ENCODE measurements around the gene TEK. TPM values are rescaled to one million over a fixed set of nuclear protein-coding genes. Genes with fewer than 3 reads are reported as not detected.
"Not testable (repeated sequence)": the region's sequence is repeated elsewhere in the genome, so short reads cannot be mapped to it uniquely, and the experiment has no call there.

The TEK gene
- total RNA-seq, 1 donor, result 12.5 TPM

DNA sequence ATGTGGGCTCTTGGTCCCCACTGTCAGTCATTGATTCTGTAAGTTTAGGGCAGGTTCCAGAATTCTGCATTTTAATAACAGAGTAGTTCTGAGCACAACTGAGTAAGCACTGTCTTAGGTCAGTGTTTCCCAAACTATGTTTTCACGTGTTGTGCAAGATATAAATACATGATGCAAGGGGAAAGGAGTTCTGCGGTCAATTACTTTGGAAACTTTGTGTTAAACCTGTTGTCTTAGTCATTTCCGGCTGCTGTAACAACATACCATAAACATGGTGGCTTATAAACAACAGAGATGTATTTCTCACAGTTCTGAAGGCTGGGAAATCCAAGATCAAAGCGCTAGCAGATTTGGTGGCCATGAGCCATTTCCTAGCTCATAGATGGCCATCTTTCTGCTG lies 118.2 kb downstream of the TEK start:
- peak; percentile 94 for DNase-seq (ENCODE audit: low read depth)
- no peak overlapping the region for H3K4me3 ChIP-seq (ENCODE audit: low read depth, low read length)
- TF ChIP-seq, protein P1, sequence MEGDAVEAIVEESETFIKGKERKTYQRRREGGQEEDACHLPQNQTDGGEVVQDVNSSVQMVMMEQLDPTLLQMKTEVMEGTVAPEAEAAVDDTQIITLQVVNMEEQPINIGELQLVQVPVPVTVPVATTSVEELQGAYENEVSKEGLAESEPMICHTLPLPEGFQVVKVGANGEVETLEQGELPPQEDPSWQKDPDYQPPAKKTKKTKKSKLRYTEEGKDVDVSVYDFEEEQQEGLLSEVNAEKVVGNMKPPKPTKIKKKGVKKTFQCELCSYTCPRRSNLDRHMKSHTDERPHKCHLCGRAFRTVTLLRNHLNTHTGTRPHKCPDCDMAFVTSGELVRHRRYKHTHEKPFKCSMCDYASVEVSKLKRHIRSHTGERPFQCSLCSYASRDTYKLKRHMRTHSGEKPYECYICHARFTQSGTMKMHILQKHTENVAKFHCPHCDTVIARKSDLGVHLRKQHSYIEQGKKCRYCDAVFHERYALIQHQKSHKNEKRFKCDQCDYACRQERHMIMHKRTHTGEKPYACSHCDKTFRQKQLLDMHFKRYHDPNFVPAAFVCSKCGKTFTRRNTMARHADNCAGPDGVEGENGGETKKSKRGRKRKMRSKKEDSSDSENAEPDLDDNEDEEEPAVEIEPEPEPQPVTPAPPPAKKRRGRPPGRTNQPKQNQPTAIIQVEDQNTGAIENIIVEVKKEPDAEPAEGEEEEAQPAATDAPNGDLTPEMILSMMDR (IDR thresholded peaks at IDR 0.05; ENCODE audit: insufficient read depth, low read depth, low read length), result no peak

DNA sequence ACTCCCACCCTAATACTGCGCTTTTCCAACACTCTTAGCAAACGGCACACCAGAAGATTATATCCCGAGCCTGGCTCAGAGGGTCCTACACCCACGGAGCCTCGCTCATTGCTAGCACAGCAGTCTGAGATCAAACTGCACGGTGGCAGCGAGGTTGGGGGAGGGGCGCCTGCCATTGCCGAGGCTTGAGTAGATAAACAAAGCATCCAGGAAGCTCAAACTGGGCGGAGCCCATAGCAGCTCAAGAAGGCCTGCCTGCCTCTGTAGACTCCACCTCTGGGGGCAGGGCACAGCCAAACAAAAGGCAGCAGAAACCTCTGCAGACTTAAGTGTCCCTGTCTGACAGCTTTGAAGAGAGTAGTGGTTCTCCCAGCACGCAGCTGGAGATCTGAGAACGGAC lies 130.6 kb downstream of the TEK start:
- not testable (repeated sequence) for DNase-seq (ENCODE audit: low read depth)

DNA sequence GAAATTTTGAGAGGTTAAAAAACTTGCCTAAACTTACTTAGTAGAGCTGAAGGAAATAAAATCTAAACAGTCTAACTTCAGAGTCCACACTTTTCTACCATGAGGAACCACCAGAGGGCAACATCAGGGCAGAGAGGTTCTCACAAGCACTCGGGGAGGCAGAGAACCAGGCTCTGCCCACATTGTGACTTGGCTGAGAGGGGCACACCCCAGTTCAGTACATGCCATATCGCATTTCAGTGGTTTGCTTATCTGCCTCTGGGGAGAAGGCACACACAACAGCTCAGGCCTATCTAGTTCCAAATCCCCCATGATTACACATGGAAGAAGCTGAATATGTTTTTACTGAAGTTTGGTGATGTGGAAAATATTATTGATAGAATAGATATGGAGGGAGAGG lies 138.7 kb downstream of the TEK start:
- TF ChIP-seq, protein P1 (IDR thresholded peaks at IDR 0.05; ENCODE audit: insufficient read depth, low read depth, low read length), result peak; percentile 81
- peak; percentile 87 for DNase-seq (ENCODE audit: low read depth)
- H3K4me3 ChIP-seq (ENCODE audit: low read depth, low read length), result no peak overlapping the region

More for the DNA sequence above, 130.6 kb downstream of the TEK start:
- not testable (repeated sequence) for H3K4me3 ChIP-seq (ENCODE audit: low read depth, low read length)

DNA sequence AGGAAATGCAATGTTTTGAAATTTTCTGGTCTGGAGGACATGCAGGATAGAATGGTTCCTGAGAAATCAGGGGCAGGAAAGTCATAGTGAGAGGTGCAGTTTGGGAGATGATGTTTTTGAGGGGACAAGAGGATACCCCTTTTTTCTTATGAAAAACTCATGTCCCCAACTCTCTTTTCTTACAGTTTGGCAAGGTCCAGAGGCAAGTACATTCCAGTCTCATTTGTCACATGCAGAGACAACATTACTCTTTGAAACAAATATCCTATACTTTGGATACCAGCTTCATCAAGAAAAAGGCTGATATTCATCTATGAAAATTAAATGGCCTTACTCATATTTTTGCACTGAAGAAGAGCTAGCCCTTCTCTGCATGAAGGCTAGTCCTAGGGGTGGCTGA lies 139.7 kb downstream of the TEK start:
- H3K4me3 ChIP-seq (ENCODE audit: low read depth, low read length), result no peak overlapping the region
- DNase-seq (ENCODE audit: low read depth), result peak; percentile 5
- TF ChIP-seq, protein P1 (IDR thresholded peaks at IDR 0.05; ENCODE audit: insufficient read depth, low read depth, low read length), result no peak

DNA sequence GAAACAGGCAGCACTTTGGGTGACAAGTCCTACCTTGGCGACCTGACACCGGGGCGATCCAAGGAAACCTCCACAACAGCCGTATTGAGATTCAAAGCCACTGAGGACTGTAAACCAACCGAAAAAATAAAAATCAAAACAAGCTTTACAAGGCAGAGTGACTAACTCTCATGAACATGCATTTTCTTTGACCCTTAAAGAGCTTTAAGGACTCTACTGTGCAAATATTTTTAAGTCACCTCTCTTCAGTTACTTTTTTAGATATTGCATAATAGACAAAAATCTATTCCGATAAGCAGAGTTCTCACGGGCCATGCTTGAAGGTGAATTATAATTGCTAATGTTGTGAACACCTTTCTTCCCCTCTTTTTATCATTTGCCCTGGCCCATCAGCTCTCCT lies 149.6 kb downstream of the TEK start:
- no peak for DNase-seq (ENCODE audit: low read depth)
- TF ChIP-seq, protein P1 (IDR thresholded peaks at IDR 0.05; ENCODE audit: insufficient read depth, low read depth, low read length), result no peak

DNA sequence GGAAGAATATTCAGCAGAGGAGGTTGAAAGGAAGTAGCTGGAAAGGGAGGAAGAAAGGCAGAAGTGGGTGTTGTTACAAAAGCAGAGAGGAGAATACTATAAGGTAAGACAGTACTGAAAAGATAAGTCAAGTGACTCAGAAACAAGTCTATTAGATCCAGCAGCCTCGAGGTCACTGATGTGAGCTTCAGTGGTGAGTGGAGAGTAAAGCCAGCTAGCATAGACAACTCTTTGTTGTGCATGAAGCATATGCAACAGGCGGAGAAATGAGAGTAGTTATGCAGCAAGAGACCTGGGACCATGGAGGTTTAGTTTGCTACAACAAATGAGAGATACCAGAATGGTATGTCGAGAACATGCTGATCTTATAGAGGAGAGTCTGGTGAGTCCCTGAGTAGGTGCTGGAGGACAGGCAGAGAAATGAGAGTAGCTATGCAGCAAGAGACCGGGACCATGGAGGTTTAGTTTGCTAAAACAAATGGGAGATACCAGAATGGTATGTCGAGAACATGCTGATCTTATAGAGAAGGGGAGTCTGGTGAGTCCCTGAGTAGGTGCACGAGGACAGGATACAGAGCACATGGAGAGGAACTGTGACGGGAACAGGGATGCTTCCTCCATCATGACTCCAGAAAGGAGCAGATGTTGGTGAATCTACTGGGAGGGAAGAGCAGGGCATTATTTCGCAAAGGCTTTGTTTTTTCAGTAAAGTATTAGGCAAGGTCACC lies 151.9 kb downstream of the TEK start:
- H3K4me3 ChIP-seq (ENCODE audit: low read depth, low read length), result no peak overlapping the region
- TF ChIP-seq, protein P1 (IDR thresholded peaks at IDR 0.05; ENCODE audit: insufficient read depth, low read depth, low read length), result no peak
- no peak for DNase-seq (ENCODE audit: low read depth)

More for the DNA sequence above, 149.6 kb downstream of the TEK start:
- no peak overlapping the region for H3K4me3 ChIP-seq (ENCODE audit: low read depth, low read length)

DNA sequence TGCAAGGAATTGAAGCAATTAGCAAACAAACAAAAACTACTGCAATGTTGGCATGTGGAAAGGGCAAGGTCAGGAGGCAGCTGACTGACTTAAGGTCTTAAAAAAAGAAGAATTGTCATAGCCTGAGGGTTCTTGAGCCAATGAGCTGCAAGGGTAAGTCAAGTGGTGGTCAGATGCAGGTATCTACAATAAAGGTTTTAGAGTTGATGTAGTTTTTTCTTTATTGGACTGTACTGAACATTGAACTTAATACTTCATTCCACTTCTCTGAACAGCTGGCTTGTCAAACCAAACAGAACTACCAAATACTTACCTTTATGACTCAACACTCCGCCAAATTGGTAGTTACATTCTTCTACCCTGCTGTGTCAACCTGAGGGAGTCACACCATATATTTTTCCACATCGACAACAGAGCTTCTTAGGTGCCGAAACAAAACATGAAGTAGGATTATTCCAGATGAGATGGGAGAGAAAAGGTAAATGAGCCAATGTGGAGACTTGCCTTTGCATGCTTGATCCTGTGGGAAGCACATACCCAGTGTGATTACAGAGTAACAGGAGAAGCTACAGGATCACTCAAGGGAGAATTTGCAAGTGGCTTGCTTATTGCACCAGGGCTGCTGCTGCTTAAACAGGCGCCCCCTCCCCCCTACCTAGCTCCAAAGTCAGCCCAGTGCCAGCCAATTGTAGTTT lies 152.6 kb downstream of the TEK start:
- no peak overlapping the region for H3K4me3 ChIP-seq (ENCODE audit: low read depth, low read length)
- TF ChIP-seq, protein P1 (IDR thresholded peaks at IDR 0.05; ENCODE audit: insufficient read depth, low read depth, low read length), result no peak
- peak; percentile 8 for DNase-seq (ENCODE audit: low read depth)
